IMR-90 (cell line): Measurements from ENCODE around the gene PLCH1. TPM values are rescaled to one million over a fixed set of nuclear protein-coding genes. Genes with fewer than 3 reads are reported as not detected.

ENCODE experiments used
- ATAC-seq: fragments of 200-7000 bp; cut with Tn5 transposase; 2 replicates; pipeline ENCODE4 v1.9.1; 2020; ENCODE audit warnings: low read depth, mild to moderate bottlenecking, moderate library complexity
- BruUV-seq: library from RNA; stranded (reverse); fragments of 400-500 nt; replicated peaks from 2 replicates; lab custom pipeline; 2021; lab: Mats Ljungman, UMichigan
- CTCF ChIA-PET: fragments of 300-600 bp; formaldehyde crosslinking; extraction: SDS; loops from one replicate; lab custom pipeline; 2021; ENCODE audit warnings: antibody characterized with exemption; lab: Yijun Ruan, JAX
- POLR2A ChIA-PET: fragments of 300-600 bp; sonication (Branson Sonifier 250); formaldehyde crosslinking; loops from one replicate; lab custom pipeline; 2022; ENCODE audit warnings: antibody characterized with exemption; ENCODE audit not compliant: unreplicated experiment; lab: Charles Lee
- DNase-seq: peaks from one replicate; pipeline ENCODE4 v3.0.0; 2013
- H2AFZ ChIP-seq: replicated peaks from 2 replicates; pipeline ENCODE3; 2013; ENCODE audit warnings: low read length, mild to moderate bottlenecking; ENCODE audit not compliant: poor library complexity
- H2AK5ac ChIP-seq: 2 replicates; pipeline ENCODE4 v1.6.1; 2013; ENCODE audit warnings: low read depth, low read length, inconsistent platforms
- H2AK9ac ChIP-seq: replicated peaks from 2 replicates; pipeline ENCODE3; 2013; ENCODE audit warnings: mild to moderate bottlenecking, low read depth, low read length, moderate library complexity; ENCODE audit not compliant: poor library complexity
- H2BK120ac ChIP-seq: 2 replicates; pipeline ENCODE4 v1.6.1; 2013; ENCODE audit warnings: low read depth, low read length, inconsistent platforms
- H2BK15ac ChIP-seq: 3 replicates; pipeline ENCODE4 v1.6.1; 2013; ENCODE audit warnings: low read depth, low read length, inconsistent platforms
- H2BK20ac ChIP-seq: 2 replicates; pipeline ENCODE4 v1.6.1; 2013; ENCODE audit warnings: low read depth, mild to moderate bottlenecking, inconsistent platforms, low read length, moderate library complexity
- H2BK5ac ChIP-seq: 2 replicates; pipeline ENCODE4 v1.6.1; 2013; ENCODE audit warnings: mild to moderate bottlenecking, low read depth, low read length, inconsistent platforms; ENCODE audit not compliant: poor library complexity, severe bottlenecking
- H3K14ac ChIP-seq: replicated peaks from 2 replicates; pipeline ENCODE4 v1.6.1; 2013; ENCODE audit warnings: low read depth, low read length, inconsistent platforms
- H3K18ac ChIP-seq: 2 replicates; pipeline ENCODE4 v1.6.1; 2013; ENCODE audit warnings: low read depth, low read length, control low read depth
- H3K23ac ChIP-seq: 2 replicates; pipeline ENCODE4 v1.6.1; 2013; ENCODE audit warnings: low read depth, low read length, inconsistent platforms
- H3K27ac ChIP-seq: 2 replicates; pipeline ENCODE4 v1.5.1; 2013; ENCODE audit warnings: mild to moderate bottlenecking, control low read depth, low read length; ENCODE audit not compliant: insufficient read depth
- H3K27me3 ChIP-seq: 2 replicates; pipeline ENCODE4 v1.6.1; 2013; ENCODE audit warnings: low read length; ENCODE audit not compliant: control insufficient read depth, insufficient read depth
- H3K36me3 ChIP-seq: 2 replicates; pipeline ENCODE4 v1.6.1; 2013; ENCODE audit warnings: low read length, mixed read lengths; ENCODE audit not compliant: control insufficient read depth, insufficient read depth
- H3K4ac ChIP-seq: 2 replicates; pipeline ENCODE4 v1.6.1; 2013; ENCODE audit warnings: low read depth, low read length, inconsistent platforms
- H3K4me1 ChIP-seq: 2 replicates; pipeline ENCODE4 v1.6.1; 2013; ENCODE audit warnings: low read length, mixed read lengths; ENCODE audit not compliant: control insufficient read depth, insufficient read depth
- H3K4me2 ChIP-seq: 2 replicates; pipeline ENCODE4 v1.6.1; 2013; ENCODE audit warnings: low read depth, mild to moderate bottlenecking, control low read depth, low read length, moderate library complexity
- H3K4me3 ChIP-seq: 2 replicates; pipeline ENCODE4 v1.5.1; 2013; ENCODE audit warnings: low read depth, mild to moderate bottlenecking, control low read depth, low read length, moderate library complexity; ENCODE audit not compliant: insufficient read depth
- H3K56ac ChIP-seq: 2 replicates; pipeline ENCODE4 v1.6.1; 2013; ENCODE audit warnings: low read length, inconsistent platforms; ENCODE audit not compliant: insufficient read depth; ENCODE audit errors: extremely low read depth
- H3K79me1 ChIP-seq, 2 experiments: 2 replicates each; pipeline ENCODE4 v1.6.1; 2013; ENCODE audit warnings: low read length in 2 of 2, inconsistent platforms in 1 of 2, low read depth in 1 of 2
- H3K9ac ChIP-seq: 2 replicates; pipeline ENCODE4 v1.6.1; 2013; ENCODE audit warnings: low read depth, low read length, control low read depth
- H3K9me1 ChIP-seq: 2 replicates; pipeline ENCODE4 v1.6.1; 2013; ENCODE audit warnings: low read length, inconsistent platforms; ENCODE audit not compliant: insufficient read depth
- H3K9me3 ChIP-seq: 2 replicates; pipeline ENCODE4 v1.6.1; 2013; ENCODE audit warnings: low read length; ENCODE audit not compliant: control insufficient read depth, insufficient read depth
- H4K20me1 ChIP-seq: 2 replicates; pipeline ENCODE4 v1.6.1; 2013; ENCODE audit warnings: low read length, inconsistent platforms; ENCODE audit not compliant: insufficient read depth
- H4K5ac ChIP-seq: 2 replicates; pipeline ENCODE4 v1.6.1; 2013; ENCODE audit warnings: mild to moderate bottlenecking, low read depth, low read length, control low read depth
- H4K8ac ChIP-seq, 2 experiments: 2 replicates each; pipeline ENCODE4 v1.6.1; 2013; ENCODE audit warnings: low read depth in 2 of 2, low read length in 2 of 2, control low read depth in 1 of 2, inconsistent platforms in 1 of 2
- H4K91ac ChIP-seq: 2 replicates; pipeline ENCODE4 v1.6.1; 2013; ENCODE audit warnings: low read depth, low read length, inconsistent platforms; ENCODE audit not compliant: insufficient read depth
- BHLHE40 ChIP-seq: fragments of 150-350 bp; IDR thresholded peaks from 2 replicates; pipeline ENCODE4 v1.6.1; 2016; ENCODE audit warnings: mild to moderate bottlenecking, low read depth, low read length
- FOS ChIP-seq: fragments of 150-350 bp; IDR thresholded peaks from 2 replicates; pipeline ENCODE4 v1.6.1; 2016; ENCODE audit warnings: low read depth, low read length
- MAZ ChIP-seq: IDR thresholded peaks from 2 replicates; pipeline ENCODE4 v1.6.1; 2012; ENCODE audit warnings: low read depth, mild to moderate bottlenecking, low read length, improper control_type of control experiment, moderate library complexity, borderline replicate concordance
- MXI1 ChIP-seq: IDR thresholded peaks from 2 replicates; pipeline ENCODE4 v1.6.1; 2012; ENCODE audit warnings: low read depth, mild to moderate bottlenecking, low read length, moderate library complexity, borderline replicate concordance
- NFE2L2 ChIP-seq: fragments of 150-350 bp; IDR thresholded peaks from 2 replicates; pipeline ENCODE4 v1.6.1; 2016; ENCODE audit warnings: low read depth, mild to moderate bottlenecking, low read length
- RAD21 ChIP-seq: IDR thresholded peaks from 2 replicates; pipeline ENCODE4 v1.6.1; 2012; ENCODE audit warnings: low read length, improper control_type of control experiment
- RCOR1 ChIP-seq: IDR thresholded peaks from 2 replicates; pipeline ENCODE4 v1.6.1; 2012; ENCODE audit warnings: mild to moderate bottlenecking, low read length, improper control_type of control experiment; ENCODE audit not compliant: insufficient replicate concordance
- RFX5 ChIP-seq: IDR thresholded peaks from 2 replicates; pipeline ENCODE4 v1.8.0; 2012; ENCODE audit warnings: low read depth, mild to moderate bottlenecking, low read length, moderate library complexity
- USF2 ChIP-seq: fragments of 150-350 bp; IDR thresholded peaks from 2 replicates; pipeline ENCODE4 v1.6.1; 2017; ENCODE audit warnings: mild to moderate bottlenecking, antibody characterized with exemption, low read length, low read depth
- WGBS, 2 experiments: methylation state at CpG; one replicate each; pipeline versions ENCODE4 v1.1.5 to v1.1.7; 2013; ENCODE audit warnings: missing lambda C conversion rate in 2 of 2; ENCODE audit not compliant: insufficient read length in 1 of 2; ENCODE audit errors: extremely low coverage in 2 of 2; 5-methylcytosine and 5-hydroxymethylcytosine counted together
- dilution Hi-C: fragments of 300-500 bp; cut with HindIII; formaldehyde crosslinking; loops from one replicate; pipeline ENCODE4 v1.14.3; 2018; ENCODE audit warnings: low sequenced_read_pairs; ENCODE audit not compliant: unreplicated experiment
- in situ Hi-C: fragments of 300-500 bp; cut with MboI; formaldehyde crosslinking; loops from 3 replicates; pipeline ENCODE4 v1.14.3; 2019; ENCODE audit warnings: low sequenced_read_pairs, inconsistent platforms, mixed read lengths
- intact Hi-C: fragments of 100-400 bp; cut with micrococcal nuclease; formaldehyde crosslinking; loops from 2 replicates; pipeline ENCODE4 v1.10.0; 2022
- polyA plus RNA-seq, 3 experiments: library from polyadenylated mRNA; depleted of rRNA; stranded (reverse); fragments of >200 nt; gene quantifications; 2 replicates each; pipeline ENCODE4 v1.2.3, GENCODE V29; 2012; ENCODE audit warnings: low replicate concordance in 1 of 3
- total RNA-seq: library from RNA; depleted of rRNA; stranded (reverse); fragments of >200 nt; gene quantifications from 2 replicates; pipeline ENCODE4 v1.2.3, GENCODE V29; 2012

Gene PLCH1
- total and polyA plus RNA-seq, 2 of the 4 experiments (the other 2 are of a cell fraction): not detected

DNA sequence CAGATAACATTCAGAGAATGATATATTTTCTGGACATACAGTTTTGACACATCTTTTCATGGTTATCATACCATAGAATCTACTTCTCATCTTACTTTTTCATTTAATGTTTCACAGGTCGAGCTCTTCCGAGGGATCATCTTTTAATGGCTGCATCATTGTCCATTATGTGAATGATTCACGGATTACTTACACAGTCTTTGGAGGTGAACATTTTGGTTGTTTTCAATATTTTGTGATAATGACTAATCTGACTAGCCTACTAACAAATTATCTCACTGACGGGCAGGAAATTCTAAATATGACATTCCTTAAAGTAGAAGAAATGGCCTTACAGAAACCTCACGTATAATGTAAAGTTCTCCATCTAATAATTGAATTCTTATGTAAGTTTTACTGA is 242.2 kb downstream of the PLCH1 start:
- Histone ChIP-seq H3K4me2 (no peak overlapping the region), H4K20me1 (no peaks in the 10 kb centered on the region), H3K9ac (no peak overlapping the region), H4K5ac (no peak overlapping the region), H4K91ac (no peak overlapping the region), H3K18ac (no peak overlapping the region), H2BK5ac (no peak overlapping the region), H2AK9ac (no peak overlapping the region), H3K9me3 (no peaks in the 10 kb centered on the region), H2AK5ac (no peak overlapping the region), H2BK120ac (no peak overlapping the region), H3K4ac (no peak overlapping the region), H3K4me1 (no peaks in the 10 kb centered on the region), H3K27ac (no peak overlapping the region), H3K36me3 (no peaks in the 10 kb centered on the region), H4K8ac (no peak overlapping the region), H3K27me3 (no peaks in the 10 kb centered on the region), H2BK20ac (no peak overlapping the region), H3K79me1 (no peaks in the 10 kb centered on the region), H2BK15ac (no peak overlapping the region), H3K9me1 (no peaks in the 10 kb centered on the region), H2AFZ (no peak overlapping the region), H3K14ac (no peak overlapping the region), H3K23ac (no peak overlapping the region), H3K4me3 (no peak overlapping the region), H3K56ac (no peak overlapping the region)
- dilution Hi-C loops (no loop called here), in situ Hi-C loops (no loop called here), intact Hi-C loops (no loop called here)
- ChIA-PET CTCF (no interaction called here), POLR2A (no interaction called here)
- WGBS, 2 experiments: no CpG with 5 or more reads among the region's 5 CpGs
- no TSS peak for BruUV-seq
- DNase-seq (no peak), ATAC-seq (no peak)
- no peak for TF ChIP-seq RFX5
- TF ChIP-seq RCOR1: no peak
- no peak for TF ChIP-seq USF2
- TF ChIP-seq BHLHE40: no peak
- no peak for TF ChIP-seq FOS
- TF ChIP-seq NFE2L2: no peak
- TF ChIP-seq RAD21: no peak
- TF ChIP-seq MAZ: no peak
- TF ChIP-seq MXI1: no peak
